Amniotic stem cell (primary cell): ENCODE results near the gene CCNJ.
A peak's percentile ranks its signal among the peaks of the same experiment; 100 is the strongest.
"Not testable (repeated sequence)": the region's sequence is repeated elsewhere in the genome, so short reads cannot be mapped to it uniquely, and the experiment has no call there.

ENCODE experiments used
- DNase-seq: peaks from one replicate; lab custom pipeline; 2025; lab: John Stamatoyannopoulos, UW

The CCNJ gene, protein sequence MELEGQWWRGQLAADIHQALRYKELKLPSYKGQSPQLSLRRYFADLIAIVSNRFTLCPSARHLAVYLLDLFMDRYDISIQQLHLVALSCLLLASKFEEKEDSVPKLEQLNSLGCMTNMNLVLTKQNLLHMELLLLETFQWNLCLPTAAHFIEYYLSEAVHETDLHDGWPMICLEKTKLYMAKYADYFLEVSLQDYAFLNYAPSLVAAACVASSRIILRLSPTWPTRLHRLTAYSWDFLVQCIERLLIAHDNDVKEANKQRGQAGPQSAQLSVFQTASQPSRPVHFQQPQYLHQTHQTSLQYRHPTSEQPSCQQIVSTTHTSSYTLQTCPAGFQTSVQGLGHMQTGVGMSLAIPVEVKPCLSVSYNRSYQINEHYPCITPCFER

DNA sequence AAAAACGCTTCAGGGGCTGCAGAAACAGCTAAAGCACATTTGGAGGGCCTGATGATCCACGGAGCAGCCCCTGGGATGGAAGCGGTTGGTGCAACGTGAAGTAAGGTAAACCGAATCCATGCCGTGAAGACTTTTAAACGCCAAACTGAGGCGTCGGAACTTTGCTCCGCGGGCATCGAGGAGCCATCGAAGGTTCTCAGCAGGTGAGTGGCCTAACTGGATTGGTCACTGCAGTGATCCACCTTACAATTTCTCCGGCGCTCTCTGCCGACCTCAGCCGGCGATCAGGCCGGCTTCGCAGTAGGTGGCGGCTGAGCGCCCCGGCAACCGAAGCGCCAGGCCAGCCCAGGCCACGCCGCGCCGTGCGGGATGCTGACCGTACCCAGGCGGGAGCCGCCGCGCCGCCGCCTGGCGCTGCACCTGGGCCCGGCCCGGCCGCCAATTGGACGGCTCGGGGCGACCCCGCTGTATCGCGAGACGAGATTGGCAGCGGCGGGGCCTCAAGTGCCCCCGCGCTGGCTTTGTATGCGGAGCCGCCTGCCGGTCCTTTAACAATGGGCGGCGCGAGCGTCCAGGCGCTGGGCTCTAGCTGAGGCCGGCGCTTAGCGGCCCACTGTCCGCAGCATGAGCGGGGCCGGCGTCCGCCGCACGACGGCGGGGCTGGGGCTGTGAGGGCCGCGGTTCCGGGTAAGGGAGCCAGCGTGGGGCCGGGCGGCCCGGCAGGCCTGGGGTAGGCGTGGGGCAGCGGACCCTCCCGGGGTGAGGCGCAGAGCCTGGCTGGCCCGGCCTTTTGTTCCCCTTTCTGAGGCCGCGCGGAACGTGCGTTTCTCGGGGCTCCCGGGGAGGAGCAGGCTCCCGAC is at the start of gene CCNJ:
Gene CCNJ (plus strand): TSS at position 551 of the 860 bp plus-strand sequence. CDS start 811 bp downstream, outside the sequence.
- DNase-seq = peak; percentile 85

DNA sequence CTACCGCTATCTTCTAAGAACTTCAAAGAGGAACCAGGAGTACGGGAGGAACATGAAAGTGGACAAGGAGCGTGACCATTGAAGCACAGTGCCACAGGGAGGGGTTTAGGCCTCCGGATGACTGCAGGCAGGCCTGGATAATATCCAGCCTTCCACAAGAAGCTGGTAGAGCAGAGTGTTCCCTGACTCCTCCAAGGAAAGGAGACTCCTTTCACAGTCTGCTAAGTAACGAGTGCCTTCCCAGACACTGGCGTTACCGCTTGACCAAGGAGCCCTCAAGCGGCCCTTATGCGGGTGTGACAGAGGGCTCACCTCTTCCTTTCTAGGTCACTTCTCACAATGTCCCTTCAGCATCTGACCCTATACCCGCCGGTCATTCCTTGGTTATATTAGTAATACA is 49.0 kb upstream of the CCNJ start:
- DNase-seq = not testable (repeated sequence)

DNA sequence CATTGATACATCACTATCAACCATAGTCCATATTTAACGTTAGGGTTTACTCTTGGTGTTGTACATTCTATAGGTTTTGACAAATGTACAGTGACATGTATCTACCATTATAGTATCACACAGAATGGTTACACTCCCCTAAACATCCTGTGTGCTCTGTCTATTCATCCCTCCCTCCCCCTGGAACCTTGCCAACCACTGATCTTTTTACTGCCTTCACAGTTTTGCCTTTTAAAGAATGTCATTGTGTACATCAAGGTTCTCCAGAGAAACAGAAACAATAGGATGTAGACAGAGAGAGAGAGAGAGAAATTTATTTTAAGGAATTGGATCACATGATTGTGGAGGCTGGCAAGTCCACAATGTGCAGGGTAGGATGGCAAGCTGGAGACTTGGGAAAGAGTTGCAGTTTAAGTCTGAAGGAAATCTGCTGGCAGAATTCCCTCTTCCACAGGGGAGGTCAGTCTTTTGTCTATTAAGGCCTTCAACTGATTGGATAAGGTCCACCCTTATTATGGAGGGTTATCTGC is 45.1 kb upstream of the CCNJ start:
- no peak for DNase-seq

DNA sequence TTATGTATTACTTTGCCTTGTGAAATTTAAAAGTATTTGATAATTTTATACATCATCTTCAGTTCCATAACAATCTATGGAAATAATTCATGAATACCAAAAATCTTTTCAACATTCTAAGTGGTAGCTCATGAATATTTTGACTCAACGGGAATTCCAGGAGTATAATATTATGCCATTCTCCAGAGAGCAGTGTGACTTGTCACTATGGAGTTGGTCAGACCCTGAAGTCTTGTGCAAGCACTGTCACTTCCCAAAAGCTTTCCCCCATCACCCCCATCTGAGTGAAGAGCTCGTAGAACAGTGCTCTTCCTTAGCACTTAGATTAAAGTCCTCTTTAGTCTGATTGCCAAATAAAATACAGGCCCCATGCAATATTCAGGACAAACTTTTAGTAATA is 29.4 kb upstream of the CCNJ start:
- DNase-seq = no peak

DNA sequence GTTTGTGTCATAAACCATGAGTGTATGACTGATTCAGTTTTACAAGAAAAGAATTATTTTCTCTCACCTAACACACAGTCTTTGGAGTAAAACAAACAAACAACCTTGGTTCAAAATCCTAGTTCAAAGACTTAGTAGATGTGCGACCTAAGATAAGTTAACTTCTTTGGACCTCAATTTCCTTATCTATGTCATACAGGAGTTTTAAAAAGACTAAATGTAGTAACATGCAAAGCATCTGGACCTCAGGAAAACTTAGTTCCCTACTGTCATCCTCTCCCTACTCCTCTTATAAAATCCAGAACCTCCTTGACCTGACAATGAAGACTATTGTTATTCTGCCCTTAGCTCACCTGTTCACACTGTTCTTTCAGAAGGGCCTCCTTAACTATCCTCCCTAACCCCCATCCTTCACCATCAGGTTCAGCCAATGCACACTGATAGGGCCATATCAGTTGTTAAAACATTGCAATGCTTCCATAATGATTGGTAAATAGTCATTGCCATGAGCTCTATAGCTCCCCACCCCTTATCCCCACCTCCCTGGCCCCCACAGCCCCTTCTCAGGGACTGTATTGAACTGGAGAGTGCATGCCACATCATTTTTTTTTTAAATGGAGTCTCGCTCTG is 28.8 kb upstream of the CCNJ start:
- no peak for DNase-seq

DNA sequence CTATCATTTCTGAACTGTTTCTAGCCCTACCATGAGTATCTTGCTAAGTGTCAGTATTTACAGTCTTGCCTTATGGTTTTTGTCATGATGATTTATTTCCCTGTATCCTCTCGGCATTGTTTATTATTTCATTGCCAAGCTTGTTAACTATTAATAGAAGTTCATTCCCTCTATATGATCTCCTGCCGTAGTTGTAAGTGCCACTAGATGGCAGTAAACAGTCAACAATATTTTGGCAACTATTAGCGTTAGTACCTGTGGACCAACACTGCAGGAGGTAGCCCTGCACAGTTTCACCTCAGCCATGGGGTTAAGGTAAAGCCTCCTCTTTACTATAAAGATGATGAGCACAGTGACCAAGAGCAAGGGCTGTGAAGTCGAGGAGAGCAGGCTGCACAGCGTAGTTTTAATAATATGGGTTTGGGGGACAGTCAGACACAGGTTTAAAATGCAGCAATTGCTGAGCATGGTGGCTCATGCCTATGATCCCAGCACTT is 26.1 kb upstream of the CCNJ start:
- DNase-seq = peak; percentile 15

DNA sequence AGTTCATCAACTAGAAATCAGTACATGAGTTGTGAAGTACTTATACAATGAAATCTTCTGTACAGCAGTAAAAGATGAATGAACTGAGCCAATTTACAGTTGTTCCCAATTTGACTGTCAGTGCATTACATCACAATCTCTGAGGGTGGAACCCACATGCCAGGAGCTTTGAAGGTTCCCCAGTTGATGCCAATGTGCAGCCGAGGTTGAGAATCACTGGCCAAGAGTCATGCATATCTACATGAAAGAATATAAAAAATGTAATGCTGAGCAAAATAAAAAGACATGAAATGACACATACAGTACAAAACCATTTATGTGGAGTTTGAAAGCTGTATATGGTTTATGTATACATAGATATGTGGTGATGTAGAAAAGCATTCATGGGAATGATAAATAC is 22.1 kb upstream of the CCNJ start:
- no peak for DNase-seq

GRCh38 chr10:96022739-96023138 is 20.6 kb upstream of the CCNJ start:
- DNase-seq = no peak

GRCh38 chr10:96023168-96023567 is 20.2 kb upstream of the CCNJ start:
- no peak for DNase-seq

GRCh38 chr10:96025566-96025965 is 17.8 kb upstream of the CCNJ start:
- DNase-seq = no peak

DNA sequence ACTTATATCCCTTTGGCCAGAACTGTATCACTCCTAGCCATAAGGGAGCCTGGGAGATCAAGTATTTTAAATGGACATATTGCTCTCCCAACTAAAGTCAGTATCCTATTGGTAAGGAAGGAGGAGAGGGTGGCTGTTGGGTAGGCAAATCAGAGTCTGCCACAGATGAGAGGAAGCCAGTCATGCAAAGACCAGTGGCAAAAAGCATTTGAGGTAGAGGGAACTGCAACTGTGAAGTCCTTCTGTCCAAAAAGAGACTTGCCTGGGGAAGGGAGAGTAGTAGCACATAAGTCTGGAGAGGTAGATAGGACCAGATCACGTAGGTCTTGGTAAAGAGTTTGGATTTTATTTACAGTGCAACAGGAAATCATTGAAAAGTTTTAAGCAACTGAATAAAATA is 8.8 kb upstream of the CCNJ start:
- DNase-seq = no peak

- no peak for DNase-seq
Measured at GRCh38 chr10:96038476-96039387, 4.7 kb upstream of the CCNJ start.

DNA sequence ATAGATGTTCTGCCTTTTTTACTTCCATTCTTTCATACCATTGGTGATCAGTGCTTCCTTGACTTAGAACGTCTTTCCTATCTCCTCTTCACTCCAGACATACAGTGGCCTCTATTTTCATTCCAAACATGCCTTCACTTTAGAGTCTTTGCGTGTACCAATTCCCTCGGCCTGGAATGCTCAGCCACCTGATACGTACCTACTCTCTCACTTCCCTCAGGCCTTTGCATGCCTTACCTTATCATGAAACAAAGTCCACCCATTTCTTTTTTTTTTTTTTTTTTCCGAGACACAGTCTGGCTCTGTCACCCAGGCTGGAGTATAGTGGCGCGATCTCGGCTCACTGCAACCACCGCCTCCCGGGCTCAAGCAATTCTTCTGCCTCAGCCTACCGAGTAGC is 2.2 kb upstream of the CCNJ start:
- no peak for DNase-seq

DNA sequence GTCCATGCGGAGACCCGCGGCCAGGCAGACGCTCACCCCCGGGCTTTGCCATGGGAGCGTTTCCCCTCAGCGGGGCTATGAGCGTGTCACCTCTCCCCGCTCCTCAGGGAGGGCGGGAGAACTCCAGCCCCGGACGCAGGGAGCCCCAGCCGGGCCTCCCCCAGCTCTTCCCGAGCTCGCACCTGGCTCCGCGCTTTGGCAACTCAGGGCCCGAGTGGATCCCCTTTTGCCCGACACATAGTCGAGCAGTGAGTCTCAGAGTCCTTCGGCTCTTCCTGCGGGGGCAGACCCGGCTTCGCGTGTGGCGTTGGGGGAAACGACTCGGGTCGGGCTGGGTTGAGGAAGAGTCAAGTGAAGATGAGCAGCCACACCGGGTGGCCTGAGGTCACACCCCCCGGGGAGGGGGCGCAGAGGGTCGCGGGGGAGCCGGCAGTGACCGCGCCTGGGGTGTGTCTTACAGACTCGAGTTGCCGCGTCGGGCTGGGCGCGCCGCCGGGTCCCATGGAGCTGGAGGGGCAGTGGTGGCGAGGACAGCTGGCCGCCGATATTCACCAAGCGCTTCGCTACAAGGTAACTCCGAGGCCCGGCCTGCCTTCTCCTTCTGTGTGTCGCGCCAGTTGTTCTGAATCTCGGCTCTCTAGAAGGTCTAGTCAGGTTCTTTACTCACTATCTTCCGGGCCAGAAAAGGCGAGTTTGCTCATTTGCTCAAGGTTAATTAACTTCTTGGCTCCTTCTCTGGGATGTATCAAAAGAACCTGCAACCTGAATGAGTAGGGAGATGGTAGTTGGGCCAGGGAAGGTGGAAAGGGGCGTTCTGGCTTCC is 721 bp downstream of the CCNJ start:
- no peak for DNase-seq

- no peak for DNase-seq
Measured at GRCh38 chr10:96044736-96045135, 1.4 kb downstream of the CCNJ start.

DNA sequence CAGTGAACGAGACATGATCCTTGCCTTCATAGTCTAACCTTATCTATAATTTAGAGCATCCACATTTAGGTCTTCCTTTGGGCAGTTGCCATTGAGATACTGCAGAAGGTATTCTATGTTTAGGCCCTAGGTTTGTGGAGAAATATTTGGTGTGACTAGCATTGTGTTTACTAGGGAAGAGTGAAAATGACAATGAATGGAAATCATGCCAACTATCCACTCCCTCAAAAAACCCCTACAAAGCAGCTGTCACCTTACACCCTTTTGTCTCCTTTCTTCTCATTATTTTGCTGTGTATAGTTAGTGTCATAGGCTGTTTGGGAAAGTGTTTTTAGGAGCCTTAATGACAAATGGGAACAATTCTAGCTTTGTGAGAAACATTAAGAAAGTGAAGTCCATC is 3.2 kb downstream of the CCNJ start:
- no peak for DNase-seq

DNA sequence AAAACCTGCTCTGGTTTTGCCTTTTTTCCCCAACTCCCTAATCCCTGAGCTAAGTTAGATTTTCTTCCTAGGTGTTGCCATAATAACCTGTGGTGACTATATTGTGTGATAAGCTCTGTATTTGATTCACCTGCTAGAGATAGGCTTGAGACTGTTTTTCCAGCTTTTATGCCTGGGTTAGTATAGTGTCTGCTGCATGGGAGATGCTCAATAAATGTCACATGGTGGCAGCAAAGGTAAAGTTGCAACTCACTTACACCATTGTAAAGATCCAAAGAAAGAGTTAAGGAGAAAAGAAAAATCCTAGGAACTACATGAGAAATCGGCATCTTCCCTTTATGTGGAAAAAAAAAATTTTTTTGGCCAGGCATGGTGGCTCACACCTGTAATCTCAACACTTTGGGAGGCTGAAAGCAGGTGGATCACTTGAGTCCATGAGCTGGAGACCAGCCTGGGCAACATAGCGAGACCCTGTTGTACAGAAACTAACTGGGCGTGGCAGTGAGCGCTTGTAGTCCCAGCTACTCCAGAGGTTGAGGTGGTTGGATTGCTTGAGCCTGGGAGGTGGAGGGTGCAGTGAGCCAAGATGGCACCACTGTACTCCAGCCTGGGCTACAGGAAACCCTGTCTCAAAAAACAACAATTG is 3.7 kb downstream of the CCNJ start:
- no peak for DNase-seq

DNA sequence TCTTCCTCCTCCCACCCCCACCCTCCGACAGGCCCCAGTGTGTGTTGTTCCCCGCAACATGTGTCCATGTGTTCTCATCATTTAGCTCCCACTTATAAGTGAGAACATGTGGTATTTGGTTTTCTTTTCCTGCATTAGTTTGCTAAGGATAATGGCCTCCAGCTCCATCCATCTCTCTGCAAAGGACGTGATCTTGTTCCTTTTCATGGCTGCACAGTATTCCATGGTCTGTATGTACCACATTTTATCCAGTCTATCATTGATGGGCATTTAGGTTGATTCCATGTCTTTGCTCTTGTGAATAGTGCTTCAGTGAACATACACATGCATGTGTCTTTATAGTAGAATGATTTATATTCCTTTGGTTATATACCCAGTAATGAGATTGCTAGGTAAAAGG is 4.5 kb downstream of the CCNJ start:
- not testable (repeated sequence) for DNase-seq

- DNase-seq = no peak
Measured at GRCh38 chr10:96049340-96049739, 6.0 kb downstream of the CCNJ start.

GRCh38 chr10:96053985-96054384 is 10.6 kb downstream of the CCNJ start:
- DNase-seq = no peak
